ENCODE results near the gene PMM2. TPM values are rescaled to one million over a fixed set of nuclear protein-coding genes. Genes with fewer than 3 reads are reported as not detected.
"Not testable (repeated sequence)": the region's sequence is repeated elsewhere in the genome, so short reads cannot be mapped to it uniquely, and the experiment has no call there.

The PMM2 gene
- total RNA-seq, 1 experiment from 2014 or later: 30.3 TPM

GRCh38 chr16:8781797-8782196 is 15.8 kb upstream of the PMM2 start:
- DNase-seq (ENCODE audit: low read depth): no peak

GRCh38 chr16:8782673-8783072 is 15.0 kb upstream of the PMM2 start:
- DNase-seq (ENCODE audit: low read depth): no peak

GRCh38 chr16:8785408-8785807 is 12.2 kb upstream of the PMM2 start:
- DNase-seq (ENCODE audit: low read depth): no peak

GRCh38 chr16:8786316-8786715 is 11.3 kb upstream of the PMM2 start:
- not testable (repeated sequence) for DNase-seq (ENCODE audit: low read depth)

- no peak for DNase-seq (ENCODE audit: low read depth)
Measured at GRCh38 chr16:8788578-8789172, 9.0 kb upstream of the PMM2 start.

GRCh38 chr16:8795091-8795490 is 2.5 kb upstream of the PMM2 start:
- DNase-seq (ENCODE audit: low read depth): no peak

GRCh38 chr16:8795818-8796217 is 1.8 kb upstream of the PMM2 start:
- no peak for DNase-seq (ENCODE audit: low read depth)

- no peak for DNase-seq (ENCODE audit: low read depth)
Measured at GRCh38 chr16:8796469-8797363, 923 bp upstream of the PMM2 start.

- peak; percentile 23 for DNase-seq (ENCODE audit: low read depth)
Measured at GRCh38 chr16:8798174-8798527, 512 bp downstream of the PMM2 start.

GRCh38 chr16:8798535-8799157 is 1.0 kb downstream of the PMM2 start:
- no peak for DNase-seq (ENCODE audit: low read depth)

- DNase-seq (ENCODE audit: low read depth): no peak
Measured at GRCh38 chr16:8801701-8802100, 4.1 kb downstream of the PMM2 start.

GRCh38 chr16:8803733-8804132 is 6.1 kb downstream of the PMM2 start:
- DNase-seq (ENCODE audit: low read depth): not testable (repeated sequence)

- DNase-seq (ENCODE audit: low read depth): no peak
Measured at GRCh38 chr16:8804313-8804712, 6.7 kb downstream of the PMM2 start.

GRCh38 chr16:8806272-8806983 is 8.8 kb downstream of the PMM2 start:
- DNase-seq (ENCODE audit: low read depth): no peak

GRCh38 chr16:8807189-8807588 is 9.6 kb downstream of the PMM2 start:
- DNase-seq (ENCODE audit: low read depth): no peak

GRCh38 chr16:8808009-8808408 is 10.4 kb downstream of the PMM2 start:
- DNase-seq (ENCODE audit: low read depth): no peak

- no peak for DNase-seq (ENCODE audit: low read depth)
Measured at GRCh38 chr16:8808613-8809353, 11.1 kb downstream of the PMM2 start.

GRCh38 chr16:8812162-8812843 is 14.7 kb downstream of the PMM2 start:
- DNase-seq (ENCODE audit: low read depth): no peak

- DNase-seq (ENCODE audit: low read depth): no peak
Measured at GRCh38 chr16:8814095-8814806, 16.6 kb downstream of the PMM2 start.

All from LHCN-M2 (cell line).